Measurements from ENCODE around the gene FAM200A.
A peak's percentile ranks its signal among the peaks of the same experiment; 100 is the strongest.
"Not testable (repeated sequence)": the region's sequence is repeated elsewhere in the genome, so short reads cannot be mapped to it uniquely, and the experiment has no call there.

Gene FAM200A

DNA sequence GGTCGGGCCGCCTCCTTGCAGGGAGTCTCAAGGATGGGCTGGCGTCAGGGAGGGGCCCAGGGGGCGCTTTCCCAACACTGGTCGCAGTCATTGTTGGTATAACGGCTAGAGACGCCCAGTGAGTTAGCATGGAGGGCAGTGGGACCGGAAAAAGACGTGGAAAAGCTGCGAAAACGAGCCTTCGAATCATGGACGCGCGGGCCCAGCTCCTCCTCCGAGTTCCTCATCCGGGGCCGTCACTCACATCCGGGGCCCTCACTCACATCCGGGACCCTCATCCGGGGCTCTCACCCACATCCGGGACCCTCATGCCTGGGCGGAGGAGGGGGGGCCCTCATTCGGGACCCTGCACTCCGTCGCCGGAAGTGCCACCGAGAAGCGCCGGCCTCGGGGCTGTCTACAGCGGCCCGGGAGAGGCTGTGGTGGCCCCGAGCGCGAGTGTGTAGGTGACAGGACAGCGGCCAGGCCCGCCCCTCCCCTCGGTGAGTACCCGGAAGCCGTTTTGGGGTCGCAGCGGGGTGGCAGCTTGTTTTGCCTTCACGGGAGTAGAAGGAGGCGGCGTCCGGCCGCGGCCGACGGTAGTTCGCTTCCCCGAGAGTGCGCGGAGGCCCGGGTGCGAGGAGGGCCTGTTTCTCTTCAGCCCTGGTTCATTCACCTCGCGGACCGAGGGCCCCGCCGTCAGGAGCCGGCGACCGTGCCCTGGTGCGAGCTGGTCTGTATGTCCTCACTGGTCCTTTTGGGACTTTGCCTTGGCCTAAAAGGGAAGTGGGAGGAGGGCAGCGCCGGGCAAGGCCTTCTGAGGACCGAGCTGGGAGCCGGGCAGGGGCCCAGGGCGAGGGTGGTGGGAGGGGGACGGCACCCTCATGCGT is 6.6 kb upstream of the FAM200A start, which contains the start of gene ZNF655:
Gene ZNF655, plus strand, starts transcription at position 337 of the 869 bp plus-strand sequence. CDS start 1,918 bp downstream, outside the sequence.
- peak; percentile 84 to 89 for DNase-seq

DNA sequence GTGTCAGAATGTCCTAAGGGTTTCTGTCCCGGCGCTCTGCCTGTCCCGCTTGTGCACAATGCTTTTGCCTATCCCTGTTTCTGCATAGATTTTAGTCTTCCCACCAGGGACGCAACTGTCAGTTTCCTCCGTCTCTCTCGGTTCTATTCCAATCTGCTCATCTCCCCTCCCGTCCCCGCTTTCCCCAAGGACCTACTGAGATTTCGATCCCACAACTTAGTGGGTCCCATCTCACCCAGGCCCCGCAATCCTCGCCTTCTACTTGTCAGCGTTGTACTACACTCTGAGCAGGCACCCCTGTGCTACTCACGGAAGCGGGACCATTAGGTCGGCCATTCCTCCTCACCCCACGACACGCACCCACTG is 6.0 kb upstream of the FAM200A start:
- DNase-seq, result no peak

DNA sequence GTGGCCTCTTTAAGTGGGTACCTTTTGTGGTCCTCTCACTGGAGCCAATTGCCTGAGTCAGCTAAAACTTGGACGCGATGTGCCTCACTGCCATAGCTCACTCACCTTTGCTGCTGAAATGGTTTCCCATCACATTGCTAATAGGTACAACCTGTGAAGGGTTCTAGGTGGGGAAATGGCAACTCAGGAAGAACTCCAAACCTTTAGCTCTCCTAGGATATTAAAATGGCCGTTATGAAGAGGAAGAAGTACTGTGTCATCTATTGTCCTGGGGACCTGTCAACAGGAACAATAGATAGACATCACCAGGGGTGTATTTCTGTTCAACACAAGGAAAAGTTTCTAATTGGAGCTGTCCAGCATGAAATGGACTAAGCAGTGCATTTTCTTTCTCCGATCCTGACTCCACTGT is 5.3 kb upstream of the FAM200A start:
- no peak for DNase-seq

DNA sequence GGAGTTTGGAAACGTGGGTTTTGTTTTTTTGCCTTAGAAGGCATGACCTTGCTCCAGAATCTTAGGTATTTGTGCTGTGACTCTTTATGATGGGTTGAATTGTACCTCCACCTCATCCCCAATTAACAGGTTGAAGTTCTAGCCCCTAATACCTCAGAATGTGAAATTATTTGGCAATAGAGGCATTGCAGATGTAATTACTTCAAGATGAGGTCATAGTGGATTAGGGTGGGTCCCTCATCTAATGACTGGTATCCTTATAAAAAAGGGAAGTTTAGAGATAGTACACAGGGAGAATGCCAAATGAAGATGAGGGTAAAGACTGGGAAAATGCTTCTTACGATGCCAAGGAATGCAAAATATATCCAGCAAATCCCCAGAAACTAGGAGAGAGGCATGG is 3.0 kb upstream of the FAM200A start:
- peak in 1 of 2 donors; percentile 54 for DNase-seq

DNA sequence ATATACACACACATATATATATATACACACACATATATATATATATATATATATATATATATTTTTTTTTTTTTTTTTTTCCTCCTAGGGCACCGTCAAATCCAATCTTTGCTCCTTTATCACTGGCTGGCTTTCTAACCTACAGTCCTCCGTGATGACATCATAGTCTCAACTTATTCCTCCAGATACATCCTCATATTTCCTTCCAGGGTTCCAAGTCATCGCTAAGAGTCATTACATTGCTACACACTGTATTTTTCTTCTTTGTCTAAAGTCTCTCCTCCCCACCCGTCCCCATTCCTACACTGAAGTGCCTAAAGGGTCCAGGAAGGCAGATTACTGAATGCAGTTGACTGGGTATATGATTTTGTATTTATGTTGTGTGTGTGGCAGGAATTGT is 1.1 kb upstream of the FAM200A start:
- DNase-seq, result no peak

DNA sequence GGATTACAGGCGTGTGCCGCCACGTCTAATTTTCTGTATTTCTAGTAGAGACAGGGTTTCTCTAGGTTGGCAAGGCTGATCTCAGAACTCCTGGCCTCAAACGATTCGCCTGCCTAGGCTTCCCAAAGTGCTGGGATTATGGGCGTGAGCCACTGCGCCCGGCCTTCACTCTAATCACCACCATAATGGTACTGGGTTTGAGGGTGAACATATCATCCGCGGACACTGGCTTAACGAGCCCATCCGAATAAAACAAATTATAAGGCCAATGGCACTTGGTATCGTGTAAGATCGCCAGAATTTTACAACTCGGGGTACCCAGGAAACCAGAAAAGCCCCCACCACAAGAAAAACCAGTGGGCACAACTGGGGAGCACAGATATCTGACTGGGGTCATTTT is 580 bp downstream of the FAM200A start:
- no peak for DNase-seq

DNA sequence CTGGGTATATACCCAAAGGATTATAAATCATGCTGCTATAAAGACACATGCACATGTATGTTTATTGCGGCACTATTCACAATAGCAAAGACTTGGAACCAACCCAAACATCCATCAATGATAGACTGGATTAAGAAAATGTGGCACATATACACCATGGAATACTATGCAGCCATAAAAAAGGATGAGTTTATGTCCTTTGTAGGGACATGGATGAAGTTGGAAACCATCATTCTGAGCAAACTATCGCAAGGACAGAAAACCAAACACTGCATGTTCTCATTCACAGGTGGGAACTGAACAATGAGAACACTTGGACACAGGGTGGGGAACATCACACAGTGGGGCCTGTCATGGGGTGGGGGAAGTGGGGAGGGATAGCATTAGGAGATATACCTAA is 2.4 kb downstream of the FAM200A start:
- not testable (repeated sequence) for DNase-seq

DNA sequence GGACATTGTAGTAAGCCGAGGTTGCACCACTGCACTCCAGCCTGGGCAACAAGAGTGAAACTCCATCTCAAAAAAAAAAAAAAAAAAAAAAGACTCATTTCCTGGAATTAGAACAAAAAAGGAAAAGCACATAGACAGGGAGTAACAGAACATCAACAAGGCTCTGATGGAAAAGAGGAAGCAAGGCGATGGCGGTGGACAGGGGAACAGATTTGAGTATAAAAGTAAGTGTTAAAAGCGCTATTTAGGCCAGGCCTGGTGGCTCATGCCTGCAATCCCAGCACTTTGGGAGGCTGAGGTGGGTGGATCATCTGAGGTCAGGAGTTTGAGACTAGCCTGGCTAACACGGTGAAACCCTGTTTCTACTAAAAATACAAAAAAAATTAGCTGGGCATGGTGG is 6.6 kb downstream of the FAM200A start:
- DNase-seq, result not testable (repeated sequence)

DNA sequence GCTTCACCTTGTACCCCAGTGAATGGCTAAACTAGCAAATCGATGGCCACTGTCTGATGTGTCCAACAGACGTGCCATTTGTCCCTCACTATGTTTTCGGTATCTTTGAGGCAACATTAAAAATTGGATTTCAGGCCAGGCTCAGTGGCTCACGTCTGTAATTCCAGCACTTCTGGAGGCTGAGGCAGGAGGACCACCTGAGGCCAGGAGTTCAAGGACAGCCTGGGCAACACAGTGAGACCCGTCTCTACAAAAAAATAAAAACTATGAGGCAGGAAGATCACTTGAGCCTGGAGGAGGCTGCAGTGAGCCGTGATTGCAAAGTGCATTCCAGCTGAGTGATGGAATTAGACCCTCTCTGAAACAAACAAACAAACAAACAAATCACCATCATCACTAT is 8.0 kb downstream of the FAM200A start:
- DNase-seq, result no peak

DNA sequence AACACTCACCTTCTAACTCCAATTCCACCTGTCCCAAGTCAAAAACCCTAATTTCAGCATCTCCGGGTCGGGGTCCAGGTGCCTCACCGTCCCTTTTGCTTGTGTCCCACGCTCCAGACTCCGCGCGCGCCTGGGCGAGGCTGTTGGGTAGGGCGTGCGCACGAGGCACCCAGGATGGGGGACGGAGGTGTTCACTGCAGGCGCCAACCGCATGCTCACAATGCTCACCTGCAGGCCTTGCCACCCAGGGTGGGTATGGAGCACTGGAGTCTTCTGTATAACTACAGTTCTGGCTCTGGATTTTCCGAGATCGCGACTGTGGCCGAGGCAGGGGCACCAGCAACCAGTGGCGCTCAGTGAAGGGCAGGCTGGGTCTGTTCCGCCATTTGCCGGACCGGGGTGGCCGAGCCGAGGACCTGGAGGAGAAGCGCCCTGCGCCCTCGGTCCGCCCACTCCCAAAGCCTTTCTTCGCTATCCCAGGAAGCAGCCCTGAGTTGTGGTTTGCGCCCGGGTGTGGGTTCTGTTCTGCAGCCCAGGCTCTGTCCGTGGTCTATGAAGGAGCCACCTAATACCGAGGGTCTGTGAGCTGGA is 8.7 kb downstream of the FAM200A start:
- no peak for DNase-seq

DNA sequence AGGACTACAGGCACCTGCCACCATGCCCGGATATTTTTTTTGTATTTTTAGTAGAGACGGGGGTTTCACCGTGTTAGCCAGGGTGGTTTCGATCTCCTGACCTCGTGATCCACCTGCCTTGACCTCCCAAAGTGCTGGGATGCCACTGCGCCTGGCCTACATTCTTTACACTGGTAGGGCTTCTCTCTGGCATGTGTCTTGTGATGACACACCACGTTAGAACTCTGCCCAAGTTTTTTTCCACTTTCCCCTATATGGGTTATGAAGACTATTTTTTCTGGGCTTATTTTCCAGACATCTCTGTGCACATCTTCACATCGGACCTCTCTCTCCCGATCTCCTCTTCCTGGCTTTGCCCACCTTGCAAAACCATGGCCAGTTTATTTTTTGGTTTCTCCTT is 10.7 kb downstream of the FAM200A start:
- DNase-seq, result no peak

DNA sequence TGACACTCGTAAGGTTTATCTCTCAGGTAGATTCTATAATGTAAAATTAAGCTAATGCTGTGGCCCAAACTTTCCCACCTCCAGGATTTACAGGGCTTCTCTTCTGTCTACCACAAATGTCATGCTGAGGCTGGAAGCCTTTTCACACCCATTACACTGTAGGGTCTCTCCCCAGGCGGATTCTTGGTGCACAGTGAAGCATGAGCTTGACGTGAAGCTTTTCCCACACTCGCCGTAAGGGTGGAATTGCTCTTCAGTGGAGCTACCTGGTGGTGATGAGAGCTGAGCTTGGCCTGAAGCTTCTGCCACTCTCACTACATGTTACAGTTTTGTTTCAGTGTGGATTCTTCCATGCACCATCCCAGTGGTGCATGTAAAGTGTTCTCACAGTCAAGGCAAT is 11.4 kb downstream of the FAM200A start:
- DNase-seq, result no peak

DNA sequence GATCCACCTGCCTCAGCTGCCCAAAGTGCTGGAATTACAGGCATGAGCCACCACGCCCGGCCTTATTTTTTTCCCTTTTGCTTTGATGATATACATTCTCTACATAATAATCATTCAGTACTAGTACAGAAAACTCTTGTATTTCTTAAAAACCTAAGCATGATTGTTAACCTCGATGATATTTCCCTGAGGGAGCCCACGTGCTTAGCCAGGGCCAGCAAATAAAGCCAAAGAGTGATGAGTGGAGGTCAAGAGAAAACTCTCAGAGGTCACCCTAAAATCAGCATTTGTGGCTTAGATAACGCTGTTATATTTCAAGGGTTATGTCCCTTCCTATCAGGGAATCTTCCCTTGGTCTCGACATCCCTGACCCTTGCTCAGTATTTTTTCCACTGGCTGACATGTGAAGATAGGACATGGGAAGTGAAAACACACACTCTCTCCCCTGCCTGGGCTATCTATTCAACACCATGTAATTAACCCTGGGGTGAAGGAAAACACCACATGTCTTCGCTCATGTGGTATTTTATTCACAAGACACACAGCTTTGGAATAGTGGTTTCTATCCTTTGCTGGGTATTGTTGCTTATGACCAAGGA is 12.6 kb downstream of the FAM200A start:
- no peak for DNase-seq

DNA sequence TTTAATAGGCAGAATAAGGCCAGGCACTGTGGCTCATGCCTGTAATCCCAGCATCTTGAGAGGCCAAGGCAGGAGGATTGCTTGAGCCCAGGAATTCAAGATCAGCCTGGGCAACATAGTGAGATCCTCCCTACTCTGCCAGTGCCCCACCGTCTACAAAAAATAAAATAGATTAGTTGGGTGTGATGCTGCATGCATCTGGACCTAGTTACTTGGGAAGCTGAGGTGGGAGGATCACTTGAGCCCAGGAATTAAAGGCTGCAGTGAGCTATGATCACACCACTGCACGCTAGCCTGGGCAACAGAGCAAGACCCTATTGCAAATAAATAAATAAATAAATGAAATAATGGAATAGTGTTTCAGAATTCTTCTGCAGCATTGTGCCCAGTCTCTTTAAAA is 16.2 kb downstream of the FAM200A start:
- no peak for DNase-seq

DNA sequence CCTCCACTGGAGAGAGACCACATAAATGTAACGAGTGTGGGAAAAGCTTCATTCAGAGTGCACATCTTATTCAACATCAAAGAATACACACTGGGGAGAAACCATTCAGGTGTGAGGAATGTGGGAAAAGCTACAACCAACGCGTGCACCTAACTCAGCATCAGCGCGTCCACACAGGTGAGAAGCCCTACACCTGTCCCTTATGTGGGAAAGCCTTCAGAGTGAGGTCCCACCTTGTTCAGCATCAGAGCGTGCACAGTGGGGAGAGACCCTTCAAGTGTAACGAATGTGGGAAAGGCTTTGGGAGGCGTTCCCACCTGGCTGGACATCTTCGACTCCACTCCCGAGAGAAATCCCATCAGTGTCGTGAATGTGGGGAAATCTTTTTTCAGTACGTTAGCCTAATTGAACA is 20.6 kb downstream of the FAM200A start:
- no peak for DNase-seq

DNA sequence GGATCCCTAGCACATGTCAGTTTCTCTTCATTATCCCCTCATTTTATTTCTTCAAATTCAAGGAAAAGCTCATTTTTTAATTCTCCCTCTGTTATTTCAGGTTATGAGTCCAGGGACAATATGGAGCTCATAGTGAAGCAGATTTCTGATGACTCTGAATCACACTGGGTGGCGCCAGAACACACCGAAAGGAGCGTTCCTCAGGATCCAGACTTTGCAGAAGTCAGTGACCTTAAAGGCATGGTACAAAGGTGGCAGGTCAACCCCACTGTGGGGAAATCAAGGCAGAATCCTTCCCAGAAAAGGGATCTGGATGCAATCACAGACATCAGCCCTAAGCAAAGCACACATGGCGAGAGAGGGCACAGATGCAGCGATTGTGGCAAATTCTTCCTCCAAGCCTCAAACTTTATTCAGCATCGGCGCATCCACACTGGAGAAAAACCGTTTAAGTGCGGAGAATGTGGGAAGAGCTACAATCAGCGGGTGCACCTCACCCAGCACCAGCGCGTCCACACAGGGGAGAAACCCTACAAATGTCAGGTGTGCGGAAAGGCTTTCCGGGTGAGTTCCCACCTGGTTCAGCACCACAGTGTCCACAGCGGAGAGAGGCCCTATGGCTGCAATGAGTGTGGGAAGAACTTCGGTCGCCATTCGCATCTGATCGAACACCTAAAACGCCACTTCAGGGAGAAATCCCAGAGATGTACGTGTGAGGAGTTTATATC is 26.0 kb downstream of the FAM200A start:
- peak; percentile 21 to 29 for DNase-seq

DNA sequence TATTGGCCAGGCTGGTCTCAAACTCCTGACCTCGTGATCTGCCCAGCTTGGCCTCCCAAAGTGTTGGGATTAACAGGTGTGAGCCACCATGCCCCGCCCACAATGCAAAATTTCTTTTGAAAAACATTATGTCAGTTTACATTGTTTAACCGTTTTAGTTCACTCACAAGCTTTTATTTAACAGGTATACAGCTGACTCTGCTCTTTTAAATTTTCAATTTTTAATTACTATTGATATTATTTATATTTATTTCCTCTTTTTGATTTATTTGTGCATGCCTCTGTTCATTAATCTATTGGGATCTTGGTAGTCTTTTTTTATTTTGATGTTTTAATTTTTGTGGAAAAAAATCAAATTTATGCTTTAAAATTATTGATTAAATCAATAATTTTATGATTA is 30.5 kb downstream of the FAM200A start:
- no peak for DNase-seq

DNA sequence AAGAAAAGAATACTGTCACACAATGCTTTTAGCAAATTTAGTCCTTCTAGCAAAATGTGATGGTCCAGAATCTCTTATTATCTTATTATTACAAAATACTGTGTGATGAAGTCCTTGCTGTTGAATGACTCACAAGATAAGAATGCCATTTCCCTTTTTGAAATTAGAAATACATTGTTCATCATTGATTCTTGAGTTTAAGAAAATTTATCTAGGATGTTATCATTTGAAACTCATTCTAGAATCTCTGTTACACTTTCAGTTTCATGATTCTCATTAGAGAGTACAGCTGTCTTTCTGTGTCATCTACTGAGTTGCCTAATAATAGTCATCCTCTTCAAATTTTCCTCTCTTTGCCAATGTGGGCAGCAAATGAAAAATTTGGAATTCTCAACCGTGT is 37.9 kb downstream of the FAM200A start:
- DNase-seq, result no peak

DNA sequence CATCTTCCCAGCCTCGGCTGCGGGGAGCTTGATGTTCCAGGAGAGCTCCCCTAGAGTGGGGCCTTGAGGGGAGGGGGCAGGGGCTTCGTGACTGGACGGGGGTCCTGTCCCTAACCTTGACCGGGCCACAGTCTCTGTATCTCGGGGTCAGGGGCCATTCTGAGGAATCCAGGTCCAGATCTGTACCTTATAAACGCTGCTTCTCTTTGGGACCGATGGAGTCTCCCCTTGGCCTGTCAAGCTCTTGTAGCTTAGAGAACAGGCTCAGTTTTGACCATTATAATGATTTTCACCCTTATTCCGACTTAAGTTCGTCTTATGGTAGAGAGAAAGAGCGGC is 46.6 kb downstream of the FAM200A start:
- no peak for DNase-seq

DNA sequence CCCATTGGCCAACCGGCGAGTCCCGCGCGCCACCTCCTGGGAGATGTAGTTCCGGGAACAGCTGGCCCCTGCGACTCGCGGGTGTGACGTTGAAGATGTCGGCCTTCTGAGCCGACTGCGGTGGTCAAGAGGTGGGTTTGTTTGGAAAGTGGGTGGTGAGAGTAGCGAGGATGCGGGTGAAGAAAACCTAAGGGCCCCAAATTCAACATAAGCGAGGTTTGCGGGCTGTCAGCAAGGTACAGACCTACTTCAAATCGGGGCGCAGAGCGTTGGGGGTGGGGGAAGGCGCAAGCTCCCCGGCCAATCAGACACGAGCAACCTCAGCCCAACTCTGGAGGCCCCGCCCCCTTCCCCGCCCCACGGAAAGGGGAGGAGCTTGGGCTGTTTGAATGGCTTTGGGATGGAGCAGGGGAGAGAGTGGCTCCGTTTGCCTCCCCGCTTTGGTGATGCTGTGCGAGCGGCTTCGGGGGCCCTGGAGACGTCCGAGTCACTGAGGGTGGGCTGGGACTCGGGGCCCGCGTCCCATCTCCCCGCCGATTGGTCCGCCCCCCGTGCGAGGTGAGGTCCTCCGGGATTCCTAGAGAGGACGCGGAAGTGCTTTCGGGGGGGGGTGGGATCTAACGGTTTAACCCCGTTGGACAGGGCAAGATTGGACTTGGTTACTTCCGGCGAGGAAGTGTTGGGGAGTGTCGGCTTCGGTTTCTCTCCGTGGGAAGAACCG is 47.2 kb downstream of the FAM200A start, which contains the start of gene ZKSCAN5:
Gene ZKSCAN5, plus strand, starts transcription at position 60 of the 721 bp plus-strand sequence. CDS start 1,383 bp downstream, outside the sequence.
- peak; percentile 97 to 98 for DNase-seq

DNA sequence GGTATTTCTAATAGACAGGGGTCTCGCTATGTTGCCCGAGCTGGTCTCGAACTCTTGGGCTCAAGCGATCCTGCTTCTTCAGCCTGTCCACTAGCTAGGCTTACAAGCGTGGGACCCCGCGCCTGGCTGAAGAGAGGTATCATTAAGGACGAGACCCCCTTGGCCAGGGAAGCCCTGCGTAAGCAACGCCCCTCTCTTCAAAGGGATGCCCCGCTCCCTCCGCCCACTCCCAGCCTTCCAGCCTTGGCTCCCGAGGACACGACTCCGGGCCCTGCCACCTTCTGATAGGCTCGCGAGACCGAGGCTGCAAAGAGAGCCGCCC is 47.7 kb downstream of the FAM200A start:
- no peak for DNase-seq

DNA sequence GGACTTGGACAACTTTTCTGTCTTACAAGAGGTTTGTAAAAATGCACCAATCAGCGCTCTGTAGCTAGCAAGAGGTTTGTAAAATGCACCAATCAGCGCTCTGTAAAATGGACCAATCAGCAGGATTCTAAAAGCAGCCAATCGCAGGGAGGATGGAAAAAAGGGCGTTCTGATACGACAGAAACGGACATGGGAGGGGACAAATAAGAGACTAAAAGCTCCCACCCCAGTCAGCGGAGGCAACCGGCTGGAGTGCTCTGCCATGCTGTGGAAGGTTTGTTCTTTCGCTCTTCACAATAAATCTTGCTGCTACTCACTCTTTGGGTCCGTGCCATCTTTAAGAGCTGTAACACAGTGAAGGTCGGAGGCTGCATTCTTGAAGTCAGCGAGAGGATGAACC is 50.7 kb downstream of the FAM200A start:
- DNase-seq, result not testable (repeated sequence)

DNA sequence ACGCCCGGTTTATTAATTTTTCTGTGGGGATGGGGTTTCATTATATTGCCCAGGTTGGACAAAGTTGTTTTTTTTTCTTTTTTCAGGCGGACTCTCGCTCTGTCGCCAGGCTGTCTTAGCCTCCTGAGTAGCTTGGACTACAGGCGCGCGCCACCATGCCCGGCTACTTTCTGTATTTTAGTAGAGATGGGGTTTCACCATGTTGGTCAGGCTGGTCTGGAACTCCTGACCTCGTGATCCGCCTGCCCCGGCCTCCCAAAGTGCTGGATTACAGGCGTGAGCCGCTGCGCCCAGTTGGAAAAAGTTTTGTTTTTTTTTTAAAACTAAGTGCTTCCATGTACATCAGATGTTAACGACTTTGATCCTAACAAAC is 51.3 kb downstream of the FAM200A start:
- no peak for DNase-seq
